BJ (cell line): ENCODE data around the gene UBE2Q1. TPM values are rescaled to one million over a fixed set of nuclear protein-coding genes. Genes with fewer than 3 reads are reported as not detected.

ENCODE experiments used
- CTCF ChIA-PET: fragments of 350-600 bp; formaldehyde crosslinking; extraction: SDS; loops from one replicate; lab custom pipeline; 2021; ENCODE audit warnings: antibody characterized with exemption, inconsistent platforms; lab: Yijun Ruan, JAX
- POLR2A ChIA-PET: fragments of 300-600 bp; sonication (Branson Sonifier 250); formaldehyde crosslinking; extraction: SDS; loops from one replicate; lab custom pipeline; 2021; ENCODE audit warnings: antibody characterized with exemption; lab: Charles Lee
- DNase-seq: peaks from one replicate; pipeline ENCODE4 v3.0.0-alpha.2; 2011; ENCODE audit warnings: low read depth
- H3K27me3 ChIP-seq: 2 replicates; pipeline ENCODE4 v1.6.0; 2011; ENCODE audit warnings: low read length; ENCODE audit not compliant: control insufficient read depth, insufficient read depth
- H3K36me3 ChIP-seq: 2 replicates; pipeline ENCODE4 v1.5.1; 2011; ENCODE audit warnings: low read length; ENCODE audit not compliant: control insufficient read depth, insufficient read depth
- H3K4me3 ChIP-seq: 2 replicates; pipeline ENCODE4 v1.5.1; 2011; ENCODE audit warnings: low read depth, mild to moderate bottlenecking, control low read depth, low read length
- CTCF ChIP-seq: IDR thresholded peaks from 2 replicates; pipeline ENCODE4 v1.5.1; 2011; ENCODE audit warnings: low read depth, mild to moderate bottlenecking, control low read depth, inconsistent platforms, low read length, moderate library complexity; ENCODE audit not compliant: insufficient read depth
- polyA plus RNA-seq: library from polyadenylated mRNA; depleted of rRNA; stranded (reverse); fragments of >200 nt; gene quantifications from 2 replicates; pipeline ENCODE4 v1.2.3, GENCODE V29; 2011

Gene UBE2Q1
- polyA plus RNA-seq, 1 experiment: 11.0 TPM

GRCh38 chr1:154586231-154586630 lies 27.8 kb upstream of the UBE2Q1 start:
- no peak for DNase-seq
- Histone ChIP-seq H3K4me3 (no peak overlapping the region), H3K36me3 (peaks cover 49% of the 10 kb centered on the region), H3K27me3 (no peaks in the 10 kb centered on the region)
- ChIA-PET POLR2A (no interaction called here), CTCF (no interaction called here)
- TF ChIP-seq CTCF: no peak

DNA sequence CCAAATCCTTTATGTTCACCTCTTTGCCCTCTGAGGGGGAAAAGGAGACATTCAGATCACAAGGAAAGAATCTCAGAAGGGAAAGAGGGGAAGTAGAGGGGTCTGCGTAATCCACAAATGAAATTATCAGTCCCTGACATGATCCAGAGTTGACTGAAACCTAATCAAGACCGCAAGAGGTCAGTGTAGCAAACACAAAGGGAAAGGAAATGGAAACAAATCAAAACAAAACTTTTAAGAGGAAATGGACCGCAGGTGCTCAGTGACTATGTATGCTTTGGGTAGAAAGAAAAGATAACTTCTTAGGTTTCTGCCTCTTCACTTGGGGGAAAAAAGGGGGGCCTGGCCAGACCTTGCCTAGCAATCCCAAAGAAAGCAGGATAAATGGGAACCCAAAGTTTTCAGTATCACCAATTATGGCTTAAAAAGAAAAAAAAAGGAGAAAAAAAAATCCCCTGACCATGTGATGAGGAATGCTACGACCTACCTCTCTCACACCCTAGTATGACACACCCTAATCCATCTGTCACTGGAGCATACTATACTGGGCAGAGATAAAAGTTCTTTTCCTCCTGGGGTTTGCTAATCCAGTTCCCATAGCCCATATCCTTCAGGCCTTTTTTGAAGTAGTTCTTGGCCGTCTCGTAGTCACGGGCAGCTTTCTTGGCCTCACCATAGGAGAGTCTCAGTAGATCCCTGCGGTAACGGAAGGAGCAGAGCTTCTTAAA lies 26.0 kb upstream of the UBE2Q1 start:
- H3K36me3 ChIP-seq: peaks cover 51% of the 10 kb centered on the region
- ChIA-PET CTCF (interaction anchor here (1.1 to 1.5 kb wide), 2 partner anchors 20 to 25 kb away, joined by 3 read pairs; no protein-coding TSS in a partner anchor), POLR2A (no interaction called here)
- DNase-seq: no peak
- H3K4me3 ChIP-seq: no peak overlapping the region
- no peak for TF ChIP-seq CTCF
- no peaks in the 10 kb centered on the region for H3K27me3 ChIP-seq

DNA sequence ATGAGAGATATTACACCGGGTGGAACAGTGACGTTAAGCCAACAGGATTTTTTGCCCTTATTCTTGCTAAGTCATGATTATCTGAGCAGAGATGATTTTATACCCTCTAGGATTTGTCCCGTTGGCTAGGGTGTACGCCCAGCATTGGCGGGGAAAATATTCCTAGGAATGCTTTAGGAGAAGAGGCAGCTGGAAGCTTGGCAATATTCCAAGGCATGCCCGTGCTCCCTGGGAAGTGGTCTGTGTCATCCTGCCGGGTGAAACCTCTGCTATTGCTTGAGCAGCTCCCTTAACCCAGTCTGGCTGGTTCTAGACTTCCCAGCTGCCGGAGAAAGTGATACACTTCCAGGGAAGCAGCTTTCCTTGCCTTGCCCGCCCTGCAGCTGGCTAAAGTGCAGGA lies 25.3 kb upstream of the UBE2Q1 start:
- TF ChIP-seq CTCF: no peak
- DNase-seq: no peak
- CTCF ChIA-PET: interaction anchor here (1.5 kb wide), 1 partner anchor 24 kb away, joined by 3 read pairs; no protein-coding TSS in a partner anchor
- no peak overlapping the region for H3K4me3 ChIP-seq
- POLR2A ChIA-PET: no interaction called here
- H3K27me3 ChIP-seq: no peaks in the 10 kb centered on the region
- peaks cover 46% of the 10 kb centered on the region for H3K36me3 ChIP-seq

DNA sequence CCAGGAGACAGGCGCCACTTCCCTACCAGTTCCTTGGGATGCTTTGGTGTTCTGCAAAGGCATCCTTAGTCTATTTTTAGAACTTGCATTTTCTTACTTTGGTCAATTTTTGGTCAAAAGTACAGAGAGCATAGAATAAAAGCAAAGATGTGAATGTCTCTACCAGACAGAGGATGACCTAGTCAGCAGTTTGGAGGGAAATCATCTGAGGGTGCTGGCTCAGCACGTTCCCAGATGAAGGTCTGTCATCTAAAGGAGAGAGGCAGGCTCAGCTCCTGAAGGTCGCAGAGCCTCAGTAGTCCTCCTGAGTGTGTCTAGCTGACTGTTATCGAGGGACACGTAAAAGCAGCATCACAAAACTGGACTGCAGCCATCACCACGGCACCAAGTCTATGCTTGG lies 24.4 kb upstream of the UBE2Q1 start:
- Histone ChIP-seq H3K36me3 (peaks cover 45% of the 10 kb centered on the region), H3K27me3 (no peaks in the 10 kb centered on the region), H3K4me3 (no peak overlapping the region)
- POLR2A ChIA-PET: no interaction called here
- CTCF ChIA-PET: interaction anchor here (1.1 to 1.5 kb wide), 2 partner anchors 23 to 462 kb away, joined by 3 read pairs; no protein-coding TSS in a partner anchor
- no peak for TF ChIP-seq CTCF
- no peak for DNase-seq

DNA sequence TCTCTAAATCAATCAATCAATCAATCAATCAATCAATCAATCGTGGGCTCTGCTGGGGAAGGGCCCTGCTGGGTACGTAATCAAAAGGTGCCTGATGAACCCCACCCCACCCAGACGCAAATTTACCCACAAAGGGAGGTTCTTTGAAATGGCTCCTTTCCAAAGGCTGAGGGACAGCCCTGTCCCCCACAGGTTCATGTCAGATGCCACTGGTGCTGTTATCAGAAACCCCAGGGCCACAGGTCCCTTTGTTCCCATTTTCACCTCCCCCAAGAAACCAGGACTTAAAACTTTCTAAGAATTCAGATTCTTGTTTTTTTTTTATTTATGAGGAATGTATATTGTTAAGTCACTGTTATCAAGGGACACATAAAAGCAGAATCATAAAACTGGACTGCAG lies 23.3 kb upstream of the UBE2Q1 start:
- no peak for DNase-seq
- no peak for TF ChIP-seq CTCF
- ChIA-PET POLR2A (no interaction called here), CTCF (interaction anchor here (1.0 to 1.1 kb wide), 2 partner anchors 102 to 463 kb away, joined by 3 read pairs; no protein-coding TSS in a partner anchor)
- peaks cover 42% of the 10 kb centered on the region for H3K36me3 ChIP-seq
- no peaks in the 10 kb centered on the region for H3K27me3 ChIP-seq
- H3K4me3 ChIP-seq: no peak overlapping the region
